ENCODE results near the gene PAK1.

The PAK1 gene

GRCh38 chr11:77515483-77515882 lies 41.6 kb upstream of the PAK1 start:
- H3K4me3 ChIP-seq (replicated peaks in 1 of 2; ENCODE audit: low read depth in 2 of 2, low read length in 2 of 2), result no peak overlapping the region
- no peak for DNase-seq (ENCODE audit: low read depth in 2 of 2)
- TF ChIP-seq, protein P1, sequence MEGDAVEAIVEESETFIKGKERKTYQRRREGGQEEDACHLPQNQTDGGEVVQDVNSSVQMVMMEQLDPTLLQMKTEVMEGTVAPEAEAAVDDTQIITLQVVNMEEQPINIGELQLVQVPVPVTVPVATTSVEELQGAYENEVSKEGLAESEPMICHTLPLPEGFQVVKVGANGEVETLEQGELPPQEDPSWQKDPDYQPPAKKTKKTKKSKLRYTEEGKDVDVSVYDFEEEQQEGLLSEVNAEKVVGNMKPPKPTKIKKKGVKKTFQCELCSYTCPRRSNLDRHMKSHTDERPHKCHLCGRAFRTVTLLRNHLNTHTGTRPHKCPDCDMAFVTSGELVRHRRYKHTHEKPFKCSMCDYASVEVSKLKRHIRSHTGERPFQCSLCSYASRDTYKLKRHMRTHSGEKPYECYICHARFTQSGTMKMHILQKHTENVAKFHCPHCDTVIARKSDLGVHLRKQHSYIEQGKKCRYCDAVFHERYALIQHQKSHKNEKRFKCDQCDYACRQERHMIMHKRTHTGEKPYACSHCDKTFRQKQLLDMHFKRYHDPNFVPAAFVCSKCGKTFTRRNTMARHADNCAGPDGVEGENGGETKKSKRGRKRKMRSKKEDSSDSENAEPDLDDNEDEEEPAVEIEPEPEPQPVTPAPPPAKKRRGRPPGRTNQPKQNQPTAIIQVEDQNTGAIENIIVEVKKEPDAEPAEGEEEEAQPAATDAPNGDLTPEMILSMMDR (IDR thresholded peaks at IDR 0.05; ENCODE audit: low read depth, low read length), result no peak

DNA sequence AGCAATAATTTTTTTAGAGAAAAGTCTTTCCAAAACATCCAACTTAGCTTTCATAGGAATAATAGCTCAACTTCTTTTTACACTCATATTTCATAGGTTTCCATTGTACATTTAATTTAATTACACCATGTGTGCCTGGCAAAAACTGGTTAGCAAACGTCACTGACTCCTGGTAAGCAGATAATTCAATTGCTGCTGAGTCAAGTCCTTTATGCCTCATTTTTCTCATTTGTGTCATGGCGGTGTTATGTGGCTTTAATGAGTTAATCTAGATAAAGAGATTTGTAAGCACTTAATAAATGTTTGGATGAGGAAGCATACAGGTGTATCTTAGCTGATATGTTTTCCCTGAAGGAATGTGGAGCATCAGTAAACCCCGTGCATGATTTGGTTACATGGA lies 41.2 kb upstream of the PAK1 start:
- H3K4me3 ChIP-seq (replicated peaks in 1 of 2; ENCODE audit: low read depth in 2 of 2, low read length in 2 of 2), result no peak overlapping the region
- TF ChIP-seq, protein P1 (IDR thresholded peaks at IDR 0.05; ENCODE audit: low read depth, low read length), result no peak
- no peak for DNase-seq (ENCODE audit: low read depth in 2 of 2)

DNA sequence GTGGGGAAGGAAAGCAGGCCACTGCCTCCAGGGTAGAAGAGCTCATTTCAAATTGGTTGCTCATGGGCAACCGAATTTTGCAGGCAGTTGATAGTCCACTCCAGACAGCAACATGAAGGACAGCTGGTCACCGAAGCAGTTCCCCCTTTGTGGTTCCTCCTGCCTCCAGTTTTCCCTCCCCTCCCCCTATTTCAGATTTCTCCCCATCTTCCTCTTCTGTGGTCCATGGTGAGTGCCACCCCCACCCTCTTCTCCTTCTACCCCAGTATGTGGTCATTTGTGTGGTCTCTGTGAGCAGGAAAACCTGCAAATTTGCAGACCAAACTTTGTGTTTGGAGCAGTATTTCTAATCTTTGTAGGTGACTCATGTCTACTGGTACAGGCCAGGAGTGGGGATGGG lies 38.2 kb upstream of the PAK1 start:
- no peak for DNase-seq (ENCODE audit: low read depth in 2 of 2)
- TF ChIP-seq, protein P1 (IDR thresholded peaks at IDR 0.05; ENCODE audit: low read depth, low read length), result no peak
- no peak overlapping the region for H3K4me3 ChIP-seq (replicated peaks in 1 of 2; ENCODE audit: low read depth in 2 of 2, low read length in 2 of 2)

DNA sequence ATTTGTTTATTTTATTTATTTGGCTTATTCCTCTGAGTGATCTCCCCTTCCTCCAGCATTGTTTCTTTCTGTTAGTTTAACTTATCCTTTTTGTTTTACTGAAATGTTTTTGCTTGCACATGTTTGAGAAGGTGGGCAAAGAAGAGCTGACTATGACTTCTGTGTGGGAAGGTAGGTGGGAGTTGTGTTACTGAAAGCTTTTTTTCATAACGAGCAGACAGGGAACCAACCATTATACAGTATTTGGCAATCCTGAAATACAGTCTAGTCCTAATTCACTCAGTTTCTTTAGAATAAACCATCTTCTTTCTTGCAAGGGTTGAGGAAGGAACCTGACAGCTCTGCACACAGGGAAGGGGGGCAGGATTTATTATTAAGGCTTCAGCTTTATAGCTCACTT lies 37.0 kb upstream of the PAK1 start:
- H3K4me3 ChIP-seq (replicated peaks in 1 of 2; ENCODE audit: low read depth in 2 of 2, low read length in 2 of 2), result no peak overlapping the region
- TF ChIP-seq, protein P1 (IDR thresholded peaks at IDR 0.05; ENCODE audit: low read depth, low read length), result no peak
- DNase-seq (ENCODE audit: low read depth in 2 of 2), result no peak

- TF ChIP-seq, protein P1 (IDR thresholded peaks at IDR 0.05; ENCODE audit: low read depth, low read length), result no peak
- H3K4me3 ChIP-seq (replicated peaks in 1 of 2; ENCODE audit: low read depth in 2 of 2, low read length in 2 of 2), result no peak overlapping the region
- DNase-seq (ENCODE audit: low read depth in 2 of 2), result peak in 1 of 2 donors; percentile 37
Observed at GRCh38 chr11:77510095-77510494, 36.2 kb upstream of the PAK1 start.

- DNase-seq (ENCODE audit: low read depth in 2 of 2), result no peak
- TF ChIP-seq, protein P1 (IDR thresholded peaks at IDR 0.05; ENCODE audit: low read depth, low read length), result no peak
- no peak overlapping the region for H3K4me3 ChIP-seq (replicated peaks in 1 of 2; ENCODE audit: low read depth in 2 of 2, low read length in 2 of 2)
Observed at GRCh38 chr11:77508019-77508418, 34.1 kb upstream of the PAK1 start.

DNA sequence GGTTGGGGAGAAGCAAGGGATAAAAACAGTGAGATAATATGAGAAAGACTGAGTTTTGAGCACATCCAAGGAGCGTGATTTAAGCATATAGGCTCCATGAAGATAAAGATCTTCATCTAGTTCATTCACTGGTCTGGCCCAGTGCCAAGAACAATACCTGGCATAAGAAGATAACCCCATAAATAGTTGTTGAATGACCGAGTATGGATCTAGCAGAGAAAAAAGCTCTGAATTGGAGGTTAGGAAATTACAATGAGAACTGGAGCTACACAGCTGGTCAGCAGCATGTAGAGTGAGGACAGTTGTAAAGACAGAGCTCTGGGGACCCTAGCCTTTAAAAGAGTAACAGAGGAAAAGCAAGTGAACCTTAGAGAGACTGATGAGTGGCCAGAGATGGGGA lies 33.0 kb upstream of the PAK1 start:
- TF ChIP-seq, protein P1 (IDR thresholded peaks at IDR 0.05; ENCODE audit: low read depth, low read length), result no peak
- H3K4me3 ChIP-seq (replicated peaks in 1 of 2; ENCODE audit: low read depth in 2 of 2, low read length in 2 of 2), result no peak overlapping the region
- no peak for DNase-seq (ENCODE audit: low read depth in 2 of 2)

Measured in cardiac fibroblast (primary cell).